Measurements from ENCODE around the gene TMEM184B.

The TMEM184B gene

DNA sequence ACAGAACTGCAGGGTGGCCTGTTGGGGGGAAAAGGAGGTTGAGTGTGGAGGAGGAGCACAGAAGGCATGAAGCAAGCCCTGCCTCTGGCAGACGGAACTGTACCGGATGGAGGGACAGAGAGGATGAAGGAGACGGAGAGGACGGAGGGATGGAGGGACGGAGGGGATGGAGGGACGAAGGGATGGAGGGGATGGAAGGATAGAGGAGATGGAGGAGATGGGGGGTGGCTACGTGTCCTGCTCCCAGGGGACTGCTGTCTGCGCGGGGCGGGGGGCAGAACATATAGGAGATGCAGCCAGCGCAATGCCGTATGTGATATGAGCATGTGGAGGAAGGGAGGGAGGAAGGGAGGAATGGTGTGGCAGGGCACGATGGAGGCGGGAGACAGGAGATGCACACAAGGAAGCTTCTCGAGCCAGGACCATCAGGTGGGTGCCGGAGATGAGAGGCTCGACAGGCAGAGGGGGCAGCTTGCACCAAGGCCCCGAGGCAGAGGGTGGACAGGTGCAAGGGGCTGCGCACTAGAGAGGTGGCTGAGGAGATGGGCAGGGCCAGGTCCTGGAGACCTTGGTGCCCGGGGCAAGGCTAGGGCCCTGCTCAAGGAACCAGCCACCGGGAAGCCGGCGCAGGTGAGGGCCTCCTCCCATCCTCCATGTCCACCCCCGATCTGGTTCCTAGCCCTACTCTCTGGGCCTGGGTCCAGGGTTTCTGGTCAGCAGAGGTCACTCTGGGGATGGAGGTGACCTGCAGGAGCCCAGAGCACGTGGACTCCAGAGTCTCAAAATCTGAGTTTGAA, 45.8 kb downstream of the TMEM184B start:
- no peak for DNase-seq (ENCODE audit: low read depth in 2 of 2)

DNA sequence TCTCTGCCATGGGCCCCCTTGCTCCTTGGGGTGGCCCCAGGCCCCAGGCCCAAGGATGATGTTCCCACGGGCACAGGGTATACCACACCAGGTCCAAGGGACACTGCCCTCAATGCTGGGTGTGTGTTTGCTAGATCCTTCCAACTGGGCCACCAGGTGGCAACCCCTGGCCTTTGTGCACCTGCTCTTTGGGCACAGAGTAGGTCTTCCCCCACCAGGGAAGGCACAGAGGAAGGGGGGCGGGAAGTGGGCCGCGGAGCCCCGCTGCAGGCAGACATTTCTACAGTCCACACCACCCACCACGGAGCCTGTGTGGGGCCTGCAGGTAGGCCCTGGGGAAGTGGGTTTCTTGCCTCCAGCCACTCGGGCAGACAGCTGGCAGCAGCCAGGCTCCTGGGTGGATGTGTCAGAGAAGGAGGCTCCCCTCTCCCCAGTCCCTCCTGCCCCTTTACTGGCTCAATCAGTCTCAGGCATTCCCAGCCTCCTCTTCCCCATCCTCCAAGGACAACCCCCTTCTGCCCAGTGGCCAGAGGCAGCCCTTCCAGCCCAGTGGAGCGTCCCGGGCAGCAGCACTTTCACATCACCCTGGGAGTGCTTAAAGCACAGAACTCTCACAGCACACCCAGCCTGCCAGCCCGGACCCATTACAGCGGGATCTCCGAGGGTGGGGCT, 49.4 kb downstream of the TMEM184B start:
- no peak for DNase-seq (ENCODE audit: low read depth in 2 of 2)

DNA sequence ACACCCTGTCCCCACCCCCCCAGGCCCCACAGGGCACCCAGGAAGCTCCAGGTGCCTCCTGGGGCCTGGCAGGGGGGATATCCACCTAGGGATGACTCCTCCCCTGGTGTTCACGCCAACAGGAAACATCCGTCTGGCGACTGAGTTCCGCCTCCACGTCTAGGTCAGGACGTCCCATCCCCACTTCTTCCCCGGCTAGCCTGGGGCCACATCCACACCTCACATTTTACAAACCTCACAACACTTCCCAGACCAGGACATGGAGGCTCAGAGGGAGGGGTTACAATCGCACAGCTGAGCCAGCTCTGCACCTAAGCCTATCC, 50.1 kb downstream of the TMEM184B start:
- no peak for DNase-seq (ENCODE audit: low read depth in 2 of 2)

DNA sequence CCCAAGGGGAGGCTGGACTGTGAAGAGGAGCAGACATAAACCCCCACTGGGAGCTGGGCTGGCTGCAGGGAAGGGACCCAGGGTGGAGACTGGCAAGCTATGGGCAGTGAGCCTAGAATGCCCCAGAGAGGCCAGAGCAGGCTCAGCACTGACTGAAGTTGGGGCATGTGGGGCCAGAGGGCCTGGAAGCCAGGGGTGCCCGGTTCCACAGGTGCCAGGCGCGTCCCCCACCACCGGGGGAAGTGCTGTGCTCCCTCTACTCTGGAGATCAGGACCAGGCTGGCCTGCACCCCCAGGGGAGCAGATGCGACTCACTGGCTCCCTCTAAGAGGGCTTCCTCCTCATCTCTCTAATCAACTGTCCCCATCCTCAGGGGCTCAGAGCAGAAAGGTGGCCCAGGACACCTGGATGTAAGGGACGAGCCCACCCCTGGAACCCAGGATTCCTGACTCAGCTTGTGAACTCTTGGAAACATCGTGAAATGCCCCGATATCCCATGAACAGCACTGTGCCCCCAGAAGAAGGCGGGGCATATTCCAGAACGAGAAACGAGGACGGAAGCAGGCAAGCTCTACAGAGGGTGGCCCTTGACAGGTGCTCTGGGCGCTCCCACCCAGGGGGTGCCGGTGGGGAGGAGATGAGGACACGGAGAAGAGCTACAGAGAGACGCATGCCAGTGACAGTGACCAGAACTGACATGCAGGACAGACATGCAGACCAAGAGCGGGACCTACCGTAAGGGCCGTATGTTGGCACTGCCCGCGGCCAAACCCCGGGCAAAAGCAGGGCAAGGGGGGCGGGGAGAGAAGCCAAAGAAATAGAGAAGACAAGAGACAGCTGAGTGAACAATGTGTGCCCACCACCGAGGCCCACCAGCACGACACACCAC, 50.7 kb downstream of the TMEM184B start:
- DNase-seq (ENCODE audit: low read depth in 2 of 2), result no peak

DNA sequence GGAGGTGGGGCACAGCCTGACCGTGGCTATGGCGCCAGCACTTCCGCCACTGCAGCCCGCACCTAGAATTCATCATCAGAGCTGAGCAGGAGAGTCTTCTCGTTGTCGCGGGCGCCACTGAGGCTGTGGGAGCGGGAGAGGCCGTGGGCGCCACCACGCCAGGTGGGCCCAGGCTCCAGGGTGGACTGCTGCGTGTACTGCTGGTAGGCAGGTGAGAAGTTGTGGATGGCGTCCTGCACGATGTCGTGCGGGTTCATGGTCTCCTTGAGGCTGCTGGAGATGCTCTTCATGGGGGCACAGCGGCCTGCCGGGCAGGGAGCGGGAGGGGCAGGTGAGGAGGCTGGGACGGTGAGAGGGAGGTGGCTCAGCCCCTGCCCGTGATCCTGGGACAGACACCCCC, 51.4 kb downstream of the TMEM184B start:
- DNase-seq (ENCODE audit: low read depth in 2 of 2), result no peak

DNA sequence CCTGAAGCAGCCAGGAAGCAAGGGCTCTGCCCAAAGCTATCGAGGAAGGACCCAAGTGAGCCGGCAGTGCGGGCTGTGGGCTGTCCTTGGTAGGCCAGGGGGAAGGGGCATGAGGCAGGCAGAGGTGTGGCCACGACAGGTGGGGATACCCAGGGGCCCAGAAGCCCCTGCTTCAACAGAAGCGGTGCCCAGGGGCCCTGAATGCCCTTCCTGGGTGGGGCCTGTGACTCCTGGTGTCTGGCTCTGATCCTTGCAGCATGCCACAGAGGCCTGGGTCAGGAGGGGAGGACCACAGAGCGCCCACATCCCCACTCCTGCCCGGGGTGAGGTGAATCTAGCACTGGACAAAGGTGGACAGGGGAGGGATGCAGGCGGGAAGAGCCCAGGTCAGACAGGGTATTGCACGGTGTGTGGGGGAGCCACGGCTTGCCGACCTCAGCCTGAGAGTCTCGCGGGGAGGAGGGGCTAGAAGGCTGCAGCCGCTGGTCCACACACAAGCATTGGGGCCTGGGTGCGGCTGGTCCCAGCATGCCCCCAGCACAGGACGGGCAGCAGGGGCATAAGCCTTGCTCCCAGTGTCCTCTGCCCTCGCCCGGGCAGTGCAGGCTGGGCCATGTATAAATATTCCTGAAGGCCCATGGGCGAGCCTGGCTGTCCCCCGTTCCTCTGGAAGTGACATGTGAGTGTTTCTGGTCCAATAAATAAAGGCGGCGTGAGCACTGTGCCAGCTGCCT, 52.0 kb downstream of the TMEM184B start:
- DNase-seq (ENCODE audit: low read depth in 2 of 2), result no peak

DNA sequence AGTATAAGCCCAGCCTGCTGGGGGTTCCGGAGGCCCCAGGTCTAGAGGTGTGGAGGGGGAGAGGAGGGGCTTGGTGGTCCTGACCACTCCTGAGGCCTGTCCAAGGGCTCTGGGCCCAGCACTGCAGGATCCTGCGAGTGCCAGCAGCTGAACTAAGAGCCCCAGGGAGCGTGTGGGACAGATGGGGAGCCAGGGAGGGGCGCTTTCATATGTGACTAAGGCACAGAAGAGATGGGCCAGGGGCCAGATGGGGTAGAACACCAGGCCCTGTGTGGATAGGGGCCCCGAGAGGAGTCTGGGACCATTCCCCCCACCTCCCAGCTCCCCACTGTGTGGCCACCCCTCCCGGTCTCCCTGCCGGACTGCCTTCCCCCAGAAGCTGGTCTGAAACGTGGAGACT, 52.6 kb downstream of the TMEM184B start:
- DNase-seq (ENCODE audit: low read depth in 2 of 2), result no peak

DNA sequence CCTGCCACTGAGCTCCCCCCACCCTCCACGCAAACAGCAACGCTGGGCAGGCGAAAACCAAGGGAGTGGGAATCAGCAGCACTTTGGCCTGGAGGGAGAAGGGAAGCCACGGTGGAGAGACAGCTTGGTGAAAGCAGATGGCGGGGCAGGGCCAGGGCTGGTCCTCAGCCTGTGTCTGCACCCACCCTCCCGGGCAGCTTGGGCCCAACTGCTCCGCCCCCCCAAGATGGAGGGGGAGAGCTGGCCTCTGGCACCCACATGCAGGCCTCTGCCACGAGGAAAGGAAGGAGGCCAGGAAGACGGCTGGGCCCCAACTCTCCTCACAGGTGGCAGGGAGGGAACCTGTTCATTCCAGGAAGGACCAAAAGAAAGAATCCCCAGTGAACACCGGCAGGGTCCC, 53.2 kb downstream of the TMEM184B start:
- no peak for DNase-seq (ENCODE audit: low read depth in 2 of 2)

DNA sequence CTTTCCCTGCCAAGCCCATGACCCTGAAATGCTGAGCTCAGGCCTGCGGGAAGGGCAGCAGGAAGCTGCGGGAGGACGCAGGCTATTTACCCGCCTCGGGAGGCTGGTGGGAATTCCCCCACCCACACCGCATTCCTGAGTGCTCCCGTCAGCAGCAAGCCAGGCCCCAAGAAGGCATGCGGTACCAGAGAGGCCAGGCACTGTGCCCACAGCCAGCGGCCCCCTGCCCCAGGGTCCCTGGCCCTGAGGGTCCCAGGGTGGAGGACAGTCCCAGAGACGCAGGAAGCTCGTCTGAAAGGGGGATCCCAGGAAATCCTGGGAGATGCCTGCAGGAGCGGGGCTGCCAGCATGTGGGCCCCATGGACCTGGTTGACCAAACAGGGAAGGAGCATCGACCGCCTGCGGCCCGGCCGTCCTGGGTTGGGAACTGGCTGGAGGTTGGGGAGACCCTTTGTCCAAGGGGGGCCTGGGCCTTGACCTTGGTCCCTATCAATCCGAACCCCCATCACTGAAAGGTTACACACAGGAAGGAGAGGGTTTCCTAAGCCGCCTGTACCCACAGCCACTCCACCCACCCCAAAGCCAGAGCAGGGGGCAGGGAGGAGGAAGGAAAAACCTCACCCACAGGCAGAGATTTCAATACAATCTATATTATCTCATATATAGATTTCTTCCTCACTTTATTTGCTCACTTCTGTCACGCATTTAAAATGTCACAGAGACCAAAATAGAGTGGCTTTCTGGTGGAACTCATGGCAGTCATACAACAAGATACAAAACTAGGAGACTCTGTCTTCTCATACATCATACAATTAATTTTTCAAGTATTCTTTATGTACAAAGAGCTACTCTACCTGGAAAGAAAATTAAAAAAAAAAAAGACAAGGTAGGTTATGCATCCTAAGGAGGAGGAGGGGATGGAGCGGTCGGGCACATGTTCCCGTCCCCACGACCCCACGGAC, 53.9 kb downstream of the TMEM184B start:
- DNase-seq (ENCODE audit: low read depth in 2 of 2), result no peak

DNA sequence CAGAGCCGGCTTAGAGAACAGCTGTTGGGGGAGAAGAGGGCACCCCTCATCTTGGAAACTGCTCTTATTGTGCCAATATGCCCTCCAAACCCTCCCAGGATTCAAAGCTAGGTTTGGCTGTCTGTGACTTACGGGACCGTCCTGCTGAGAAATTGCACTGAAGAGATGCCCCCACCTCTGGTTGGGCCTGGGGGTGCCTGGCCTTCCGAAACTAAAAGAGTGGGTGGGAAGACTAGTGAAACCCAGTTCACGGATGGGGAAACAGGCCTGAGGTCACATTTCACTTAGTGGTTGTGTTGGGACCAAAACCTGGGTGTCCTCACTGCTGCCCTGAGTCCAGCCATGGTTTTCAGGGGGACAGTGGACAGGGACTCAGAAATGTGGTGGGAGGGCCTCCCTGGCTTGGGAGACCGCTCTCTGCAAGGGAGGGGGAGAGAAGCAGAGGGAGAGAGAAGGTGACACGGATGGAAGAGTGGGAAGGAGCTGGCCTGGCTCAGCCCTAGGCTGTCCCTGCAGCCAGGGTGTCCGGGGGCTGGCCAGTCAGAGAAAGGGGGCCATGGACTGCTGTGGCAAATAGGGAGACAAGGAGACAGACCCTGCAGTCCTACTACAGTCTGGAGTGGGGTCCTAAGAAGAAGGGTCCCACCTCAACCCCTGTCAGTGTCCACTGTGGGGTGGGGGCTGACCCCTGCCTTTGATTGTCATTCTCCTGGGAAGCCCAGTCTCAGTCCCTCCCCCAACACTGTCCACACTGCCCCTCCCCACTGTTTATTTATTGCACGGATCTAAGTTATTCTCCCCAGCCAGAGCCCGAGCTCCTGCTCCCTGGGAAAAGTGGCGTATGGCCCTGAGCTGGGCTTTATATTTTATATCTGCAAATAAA, 57.4 kb downstream of the TMEM184B start:
- no peak for DNase-seq (ENCODE audit: low read depth in 2 of 2)

DNA sequence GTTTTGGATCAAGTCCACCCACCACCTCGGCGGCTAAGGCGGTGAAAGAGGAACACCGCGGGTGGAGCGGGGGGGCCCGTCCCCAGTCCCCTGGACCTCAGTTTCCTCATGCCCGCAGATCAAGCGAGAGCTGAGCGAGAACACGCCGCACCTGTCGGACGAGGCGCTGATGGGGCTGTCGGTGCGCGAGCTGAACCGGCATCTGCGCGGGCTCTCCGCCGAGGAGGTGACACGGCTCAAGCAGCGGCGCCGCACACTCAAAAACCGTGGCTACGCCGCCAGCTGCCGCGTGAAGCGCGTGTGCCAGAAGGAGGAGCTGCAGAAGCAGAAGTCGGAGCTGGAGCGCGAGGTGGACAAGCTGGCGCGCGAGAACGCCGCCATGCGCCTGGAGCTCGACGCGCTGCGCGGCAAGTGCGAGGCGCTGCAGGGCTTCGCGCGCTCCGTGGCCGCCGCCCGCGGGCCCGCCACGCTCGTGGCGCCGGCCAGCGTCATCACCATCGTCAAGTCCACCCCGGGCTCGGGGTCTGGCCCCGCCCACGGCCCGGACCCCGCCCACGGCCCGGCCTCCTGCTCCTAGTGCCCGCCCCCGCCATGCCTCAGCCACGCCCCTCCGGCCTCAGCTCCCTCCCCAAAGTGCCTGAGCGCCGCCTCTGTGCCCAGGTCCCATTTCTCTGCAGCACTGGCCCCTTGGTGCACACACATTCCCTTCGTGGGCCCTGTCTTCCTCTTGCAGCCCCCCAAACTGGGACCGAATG, 58.3 kb downstream of the TMEM184B start:
- no peak for DNase-seq (ENCODE audit: low read depth in 2 of 2)

DNA sequence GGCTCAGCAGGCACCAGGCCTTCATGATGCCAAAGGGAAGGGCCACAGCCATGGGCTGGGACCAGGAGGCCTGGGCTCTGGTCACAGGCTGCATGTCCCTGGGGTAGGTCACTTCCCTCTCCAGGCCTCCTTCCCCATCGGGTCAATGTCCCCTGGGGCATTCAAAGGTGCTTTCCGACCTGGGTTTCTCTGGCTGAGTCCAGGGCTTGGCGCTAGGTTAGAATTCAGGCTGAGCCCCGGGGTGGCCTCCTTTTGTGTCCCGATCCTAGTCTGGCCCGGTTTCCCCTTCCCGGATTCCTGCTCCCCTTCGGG, 58.9 kb downstream of the TMEM184B start:
- DNase-seq (ENCODE audit: low read depth in 2 of 2), result no peak

DNA sequence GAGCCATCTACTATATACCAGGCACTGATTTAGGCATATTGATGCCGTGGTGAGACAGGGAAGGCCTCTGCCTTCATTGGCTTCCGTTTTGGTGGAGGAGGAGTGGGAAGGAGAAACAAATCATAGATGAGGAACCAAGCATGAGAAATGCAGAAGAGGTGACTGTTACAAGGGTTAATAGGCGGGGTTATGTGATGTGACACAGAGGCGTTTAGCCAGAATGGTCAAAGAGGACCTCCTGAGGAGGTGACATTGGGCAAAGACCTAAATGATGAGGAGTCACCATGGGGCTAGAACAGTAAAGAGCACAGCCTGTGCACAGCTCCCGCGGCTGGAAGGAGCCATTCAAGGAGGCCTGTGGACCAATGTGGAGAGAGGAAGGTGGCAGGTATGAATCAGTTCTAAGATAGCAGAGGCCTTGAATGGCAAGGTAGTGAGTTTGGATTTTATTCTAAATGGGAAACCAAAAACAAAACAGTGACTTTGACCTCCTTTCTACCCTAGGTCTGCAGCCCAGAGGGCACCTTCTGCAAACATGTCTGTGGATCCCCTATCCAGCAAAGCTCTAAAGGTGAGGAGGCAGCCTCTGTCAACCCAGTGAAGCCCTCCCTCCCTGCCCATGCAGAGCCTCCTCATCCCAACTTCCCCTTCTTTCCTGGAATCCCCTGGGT, 59.4 kb downstream of the TMEM184B start:
- no peak for DNase-seq (ENCODE audit: low read depth in 2 of 2)

DNA sequence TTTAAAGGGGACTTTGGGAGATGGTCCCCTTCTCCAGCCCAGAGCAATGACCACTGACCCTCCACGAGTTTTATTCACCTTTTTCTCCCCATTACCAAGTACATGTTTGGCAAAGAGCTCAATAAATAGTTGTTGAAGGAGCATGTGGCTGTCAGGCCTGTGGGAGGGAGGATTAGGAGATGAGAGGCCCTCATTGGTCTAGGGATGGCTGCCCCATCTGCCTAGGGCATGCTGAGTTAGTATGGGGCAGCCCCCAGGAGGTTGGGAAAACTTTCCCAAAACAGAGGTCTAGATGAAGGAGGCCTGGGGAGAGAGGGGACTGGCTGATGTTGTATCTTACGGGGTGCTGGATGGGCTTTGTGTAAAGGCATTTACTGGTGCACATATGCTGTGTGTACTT, 60.4 kb downstream of the TMEM184B start:
- DNase-seq (ENCODE audit: low read depth in 2 of 2), result no peak

DNA sequence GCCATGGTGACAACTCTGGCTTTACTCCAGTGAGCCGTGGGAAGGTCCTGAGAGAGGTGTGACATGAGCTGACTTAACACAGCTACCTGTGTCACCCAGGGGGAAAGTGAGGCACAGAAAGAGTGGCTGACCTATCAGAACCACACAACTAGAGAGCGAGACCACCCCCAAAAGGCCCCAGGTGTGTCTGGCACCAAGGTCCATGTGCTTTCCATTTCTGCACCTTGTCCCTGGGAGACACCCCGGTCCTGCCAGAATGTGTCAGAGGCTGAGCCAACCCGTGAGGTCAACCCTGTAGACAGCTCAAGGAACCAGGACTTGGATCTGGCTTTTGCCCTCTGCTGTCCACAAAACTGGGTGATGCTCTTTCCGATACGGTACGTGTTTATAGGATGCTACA, 61.3 kb downstream of the TMEM184B start:
- no peak for DNase-seq (ENCODE audit: low read depth in 2 of 2)

DNA sequence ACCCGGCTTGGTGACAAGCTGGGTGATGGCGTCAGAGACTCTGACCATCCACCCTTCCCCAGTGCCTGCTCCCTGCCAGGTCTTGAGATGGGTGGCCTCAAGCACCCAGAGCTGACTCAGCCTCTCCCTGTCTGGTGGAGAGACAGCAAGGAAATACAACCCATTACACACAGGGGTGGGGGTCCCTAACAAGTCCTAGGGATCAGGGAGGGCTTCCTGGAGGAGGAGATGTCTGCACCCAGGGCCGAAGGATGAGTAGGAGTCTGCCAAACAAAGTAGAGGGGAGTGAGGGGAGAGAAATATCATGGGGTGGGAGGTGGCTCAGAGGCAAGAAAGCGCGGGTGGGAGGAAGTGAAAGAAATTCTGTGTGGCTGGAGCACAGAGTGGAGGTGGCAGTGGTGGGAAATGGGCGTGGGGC, 64.2 kb downstream of the TMEM184B start:
- DNase-seq (ENCODE audit: low read depth in 2 of 2), result no peak

DNA sequence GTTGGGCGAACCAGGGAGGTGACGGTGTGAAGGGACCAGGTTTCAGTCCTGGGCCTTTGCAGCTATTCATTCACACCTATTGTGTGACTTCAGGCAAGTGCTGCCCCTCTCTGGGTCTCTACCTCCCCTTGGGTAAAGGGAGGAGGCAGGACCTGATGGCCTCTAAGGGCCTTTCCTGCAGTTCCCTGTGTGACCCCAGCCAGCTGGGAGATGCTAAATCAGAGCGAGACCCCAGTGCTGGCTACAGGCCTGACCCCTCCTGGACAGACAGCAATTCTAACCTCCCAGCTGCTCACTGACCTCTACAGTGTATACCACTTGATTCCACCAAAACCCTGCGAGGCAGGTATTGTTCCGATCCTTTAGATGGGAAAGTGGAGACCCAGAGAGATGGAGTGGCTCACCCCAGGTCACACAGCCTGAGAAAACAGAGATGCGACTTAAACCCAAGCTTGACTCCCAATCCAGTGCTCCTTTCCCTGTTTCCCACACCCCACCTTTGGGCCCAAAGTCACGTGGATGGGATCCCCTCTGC, 64.8 kb downstream of the TMEM184B start:
- DNase-seq (ENCODE audit: low read depth in 2 of 2), result no peak

Data from stimulated activated CD8-positive, alpha-beta memory T cell treated with anti-CD3 and anti-CD28 coated beads, Interleukin-15, amount 100 ng/mL, for 4 hours (primary cell).